GM19468 (cell line): ENCODE measurements around the gene URM1.
"Not testable (repeated sequence)": the region's sequence is repeated elsewhere in the genome, so short reads cannot be mapped to it uniquely, and the experiment has no call there.

Experiments
- ATAC-seq: cut with Tn5 transposase; IDR thresholded peaks from one replicate; pipeline ENCODE4 v1.9.1; 2021; ENCODE audit warnings: mild to moderate bottlenecking, moderate library complexity, moderate number of reproducible peaks; ENCODE audit not compliant: unreplicated experiment; ENCODE audit errors: extremely low read depth

URM1 gene

DNA sequence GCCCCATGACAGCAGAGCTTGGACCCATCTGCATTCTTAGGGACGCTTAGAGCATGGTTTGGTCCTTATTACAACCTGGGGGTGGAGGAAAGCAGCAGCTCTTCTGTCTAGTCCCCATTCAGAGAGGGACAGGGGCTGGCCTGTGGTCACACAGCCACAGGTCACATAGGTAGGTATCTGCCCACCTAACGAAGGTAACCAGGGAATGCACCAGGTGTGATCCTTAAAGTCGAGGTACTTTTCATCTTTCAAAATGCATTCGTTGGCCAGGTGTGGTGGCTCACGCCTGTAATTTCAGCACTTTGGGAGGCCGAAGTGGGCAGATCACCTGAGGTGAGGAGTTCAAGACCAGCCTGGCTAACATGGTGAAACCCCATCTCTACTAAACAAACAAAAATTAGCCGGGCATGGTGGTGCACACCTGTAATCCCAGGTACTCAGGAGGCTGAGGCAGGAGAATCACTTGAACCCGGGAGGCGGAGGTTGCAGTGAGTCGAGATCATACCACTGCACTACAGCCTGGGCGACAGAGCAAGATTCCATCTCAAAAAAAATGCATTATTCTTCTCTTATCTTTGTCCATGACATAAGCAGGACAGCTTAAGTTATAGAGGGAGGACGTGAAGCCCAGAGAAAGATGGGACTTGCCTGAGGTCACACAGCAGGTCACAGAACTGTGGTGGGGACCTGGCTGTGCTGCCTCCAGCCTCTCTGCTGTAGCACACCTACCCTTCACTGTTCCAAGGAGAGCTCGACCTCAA lies 51.0 kb downstream of the URM1 start:
- ATAC-seq = not testable (repeated sequence)

DNA sequence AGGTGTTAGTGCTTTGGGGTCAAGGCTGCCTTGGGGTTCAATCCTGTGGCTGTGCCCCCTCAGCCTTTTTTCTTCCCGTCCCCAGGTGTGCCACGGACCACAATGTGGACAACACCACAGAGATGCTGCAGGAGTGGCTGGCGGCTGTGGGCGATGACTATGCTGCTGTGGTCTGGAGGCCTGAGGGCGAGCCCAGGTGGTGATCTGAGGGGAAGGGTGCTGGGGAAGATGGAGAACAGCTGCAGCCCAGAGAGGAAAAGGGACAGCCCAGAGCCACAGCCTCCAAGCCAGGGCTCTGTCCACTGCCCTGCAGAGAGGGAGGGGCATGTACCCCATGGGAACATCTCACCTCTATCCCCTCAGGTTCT lies 51.6 kb downstream of the URM1 start:
- no peak for ATAC-seq

DNA sequence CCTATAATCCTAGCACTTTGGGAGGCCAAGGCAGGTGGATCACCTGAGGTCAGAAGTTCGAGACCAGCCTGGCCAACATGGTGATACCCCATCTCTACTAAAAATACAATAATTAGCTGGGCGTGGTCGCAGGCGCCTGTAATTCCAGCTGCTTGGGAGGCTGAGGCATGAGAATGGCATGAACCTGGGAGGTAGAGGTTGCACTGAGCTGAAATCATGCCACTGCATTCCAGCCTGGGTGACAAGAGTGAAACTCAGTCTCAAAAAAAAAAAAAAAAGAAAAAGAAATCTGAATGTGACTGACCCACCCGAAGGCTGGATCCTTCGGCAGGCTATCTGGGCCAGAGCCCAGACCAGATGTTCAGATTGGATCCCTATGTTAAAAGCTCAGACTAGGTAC lies 52.2 kb downstream of the URM1 start:
- ATAC-seq = not testable (repeated sequence)

GRCh38 chr9:128424268-128424780 lies 53.1 kb downstream of the URM1 start:
- no peak for ATAC-seq

DNA sequence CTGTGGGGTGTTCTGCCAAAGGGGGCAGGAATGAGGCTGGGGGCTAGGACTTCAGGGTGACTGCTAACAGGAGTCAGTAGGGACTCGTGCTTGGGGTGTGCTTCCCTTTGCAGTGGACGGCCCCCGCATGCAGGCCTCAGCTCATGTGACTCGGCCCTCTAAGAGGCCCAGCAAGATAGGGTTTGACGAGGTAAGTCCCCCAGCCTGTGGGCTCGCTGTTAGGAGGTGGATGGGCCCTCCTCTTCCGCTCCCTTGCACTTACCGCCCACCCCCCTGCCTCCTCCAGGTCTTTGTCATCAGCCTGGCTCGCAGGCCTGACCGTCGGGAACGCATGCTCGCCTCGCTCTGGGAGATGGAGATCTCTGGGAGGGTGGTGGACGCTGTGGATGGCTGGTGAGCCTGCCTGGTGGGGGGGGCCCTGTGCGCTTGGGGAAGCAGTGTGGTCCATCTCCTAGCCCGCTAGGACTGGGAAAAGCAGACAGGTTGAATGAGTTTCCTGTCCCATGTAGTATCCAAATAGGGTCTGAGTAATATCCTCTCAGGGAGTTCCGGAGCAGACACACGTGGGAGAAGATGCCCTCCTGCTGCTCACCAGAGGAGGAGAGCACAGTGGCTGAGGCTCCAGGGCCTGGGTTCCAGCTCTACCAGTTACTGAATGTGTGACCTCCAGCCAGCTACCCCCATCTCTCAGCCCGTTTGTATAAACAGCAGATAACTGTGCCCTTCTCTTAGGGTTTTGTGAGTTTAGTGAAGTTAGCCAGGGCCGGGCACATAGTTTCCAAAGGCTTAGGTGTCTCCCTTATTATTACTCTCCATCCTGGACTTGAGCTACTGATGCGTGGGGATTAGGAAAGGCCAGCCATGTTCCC lies 57.7 kb downstream of the URM1 start:
- no peak for ATAC-seq

- ATAC-seq = no peak
Observed at GRCh38 chr9:128429513-128430086, 58.4 kb downstream of the URM1 start.

DNA sequence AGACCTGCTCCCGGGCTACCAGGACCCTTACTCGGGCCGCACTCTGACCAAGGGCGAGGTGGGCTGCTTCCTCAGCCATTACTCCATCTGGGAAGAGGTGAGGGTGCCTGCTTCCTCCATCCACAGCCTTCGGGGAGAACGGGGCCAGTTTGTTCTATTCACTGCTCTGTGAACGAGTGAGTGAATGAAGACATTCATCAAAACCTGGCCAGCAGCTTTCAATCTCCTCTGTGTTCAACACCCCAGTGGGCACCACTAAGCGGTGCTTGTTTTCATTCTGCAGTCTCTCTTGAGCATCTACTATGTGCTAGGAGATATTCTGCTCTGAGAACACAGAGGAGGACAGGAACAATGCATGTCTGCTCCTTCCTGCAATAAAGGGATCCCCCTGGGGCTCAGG lies 60.0 kb downstream of the URM1 start:
- ATAC-seq = no peak

DNA sequence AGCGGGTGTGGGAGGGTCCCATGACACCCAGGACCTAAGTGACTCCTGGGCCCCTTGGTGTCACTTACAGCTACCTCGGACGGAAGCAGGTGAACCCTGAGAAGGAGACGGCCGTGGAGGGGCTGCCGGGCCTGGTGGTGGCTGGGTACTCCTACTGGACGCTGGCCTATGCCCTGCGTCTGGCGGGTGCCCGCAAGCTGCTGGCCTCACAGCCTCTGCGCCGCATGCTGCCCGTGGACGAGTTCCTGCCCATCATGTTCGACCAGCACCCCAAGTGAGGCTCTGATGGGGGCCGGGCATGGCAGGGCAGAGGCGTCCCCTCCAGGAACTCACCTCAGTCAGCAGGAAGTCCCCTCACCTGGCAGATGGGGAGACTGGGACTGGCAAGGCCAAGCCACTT lies 63.2 kb downstream of the URM1 start:
- ATAC-seq = no peak

DNA sequence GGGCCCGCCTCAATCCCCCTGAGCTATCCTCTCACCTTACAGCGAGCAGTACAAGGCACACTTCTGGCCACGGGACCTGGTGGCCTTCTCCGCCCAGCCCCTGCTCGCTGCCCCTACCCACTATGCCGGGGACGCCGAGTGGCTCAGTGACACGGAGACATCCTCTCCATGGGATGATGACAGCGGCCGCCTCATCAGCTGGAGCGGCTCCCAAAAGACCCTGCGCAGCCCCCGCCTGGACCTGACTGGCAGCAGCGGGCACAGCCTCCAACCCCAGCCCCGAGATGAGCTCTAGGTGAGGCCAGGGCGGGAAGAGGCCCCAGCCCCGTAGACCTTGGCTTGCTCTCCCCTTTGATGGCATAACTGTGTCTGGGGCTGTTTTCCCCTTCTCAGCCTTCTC lies 64.4 kb downstream of the URM1 start:
- no peak for ATAC-seq

DNA sequence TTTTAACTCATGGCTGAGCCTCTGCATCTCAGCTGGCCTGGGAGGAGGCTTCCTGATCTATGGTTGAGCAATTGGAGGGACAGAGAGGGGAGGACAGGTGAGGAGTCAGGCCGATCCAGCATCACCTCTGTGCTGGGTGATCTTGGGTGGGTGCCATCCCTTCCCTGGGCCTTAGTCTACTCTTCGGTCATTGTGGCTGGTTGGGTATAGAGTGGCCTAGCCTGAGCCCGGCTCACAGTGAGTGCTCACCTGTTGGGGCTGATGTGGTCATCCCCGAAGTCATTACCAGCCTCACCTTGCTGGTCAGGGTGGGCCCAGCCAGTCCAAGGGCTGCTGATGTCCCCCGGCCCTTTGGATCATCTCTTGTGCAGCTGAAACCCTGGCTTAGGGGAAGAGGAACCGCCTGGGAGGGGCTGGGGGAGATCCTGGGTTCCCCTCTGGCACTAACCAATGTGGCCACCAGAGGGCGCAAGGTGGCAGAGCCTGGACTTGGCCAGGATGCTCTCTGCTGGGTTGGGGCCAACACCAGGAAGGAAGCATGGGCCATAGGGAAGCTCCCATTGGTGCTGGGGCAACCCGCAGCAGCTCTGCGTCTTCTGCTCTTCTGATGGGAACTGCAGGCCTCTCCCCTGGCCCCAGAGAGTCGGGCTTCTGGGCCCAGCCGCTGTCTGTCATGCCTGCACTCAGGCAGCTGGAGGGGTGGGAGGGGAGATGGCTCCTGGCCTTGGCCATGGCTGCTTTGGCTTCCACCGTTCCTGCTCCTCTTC lies 67.4 kb downstream of the URM1 start:
- no peak for ATAC-seq

DNA sequence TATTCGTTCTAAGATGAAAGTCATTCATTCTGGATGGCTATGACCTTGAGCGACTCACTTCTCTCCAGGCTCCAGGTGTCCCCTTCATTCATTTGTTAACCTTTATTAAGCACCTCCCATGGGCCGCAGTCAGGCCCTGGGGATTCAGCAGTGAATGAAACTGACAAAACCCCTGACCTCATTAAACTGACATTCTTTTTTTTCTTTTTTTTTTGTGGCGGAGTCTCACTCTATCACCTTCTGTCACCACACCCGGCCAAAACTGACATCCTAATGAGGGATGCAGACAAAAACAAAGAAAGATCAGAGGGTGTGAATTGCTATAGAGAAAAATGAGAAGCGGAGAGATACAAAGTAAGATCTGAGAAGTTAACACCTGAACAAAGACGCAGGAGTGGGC lies 68.1 kb downstream of the URM1 start:
- ATAC-seq = no peak
